Activated T-helper 1 cell treated with anti-CD3 and anti-CD28 coated beads, Interleukin-2, amount 50 U/mL, for 16 hours (primary cell): Measurements from ENCODE around the gene RTKN2.

Experiments
- DNase-seq, 2 donors: peaks; one replicate each; pipeline ENCODE4 v3.0.0-alpha.2; 2020; ENCODE audit warnings: low read depth in 1 of 2, low spot score in 1 of 2

The RTKN2 gene

DNA sequence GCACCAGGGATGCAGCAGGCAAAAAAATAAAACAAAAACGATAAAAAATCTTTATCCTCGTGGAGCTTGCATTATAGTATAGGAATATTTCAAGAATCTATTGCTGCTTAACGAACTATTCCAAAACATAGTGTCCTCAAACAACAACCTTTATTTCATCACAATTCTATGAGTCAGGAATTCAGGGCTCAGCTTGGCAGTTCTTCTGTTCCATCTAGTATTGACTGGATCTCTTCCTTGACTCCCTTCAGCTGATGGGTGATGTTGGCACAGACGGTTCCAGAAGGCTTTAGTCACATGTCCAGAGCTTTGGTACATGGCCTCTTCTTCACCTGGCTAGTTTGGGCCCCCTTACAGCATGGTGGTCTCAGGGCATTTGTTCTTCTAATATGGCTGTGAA lies 88.0 kb downstream of the RTKN2 start:
- no peak for DNase-seq

DNA sequence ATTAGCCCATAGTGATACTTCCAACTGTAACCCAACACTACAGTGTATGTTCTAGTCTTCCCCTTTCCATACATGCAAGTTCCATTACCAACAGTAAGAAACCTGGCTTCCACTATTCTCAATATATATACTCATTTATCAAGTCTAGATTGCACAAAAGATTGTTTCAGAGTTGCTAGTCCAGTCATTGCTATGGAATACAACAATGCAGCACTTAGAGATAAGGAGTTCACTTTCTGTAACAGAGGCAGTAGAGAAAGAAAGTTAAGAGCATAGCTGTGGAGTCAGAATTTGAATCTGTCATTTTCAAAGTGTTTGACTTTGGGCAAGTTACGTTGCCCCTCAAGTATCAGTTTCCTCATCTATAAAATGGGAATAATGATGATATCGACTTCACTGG lies 90.1 kb downstream of the RTKN2 start:
- DNase-seq, result no peak

DNA sequence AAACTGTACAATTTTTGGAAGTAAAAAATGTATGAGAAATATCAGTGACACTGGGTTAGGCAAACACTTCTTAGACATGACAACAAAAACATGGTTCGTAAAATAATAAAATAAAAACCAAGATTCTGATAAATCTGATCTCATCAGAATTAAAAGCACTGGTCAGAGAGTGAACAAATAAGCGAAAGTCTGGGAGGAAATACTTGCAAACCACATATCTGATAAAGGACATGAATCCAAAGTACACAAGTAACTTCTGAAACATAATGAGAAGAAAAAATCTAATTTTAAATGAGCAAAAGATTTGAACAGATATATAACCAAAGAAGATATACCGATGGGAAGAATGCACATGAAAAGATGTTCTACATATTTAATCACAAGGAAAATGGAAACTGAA lies 91.5 kb downstream of the RTKN2 start:
- no peak for DNase-seq

DNA sequence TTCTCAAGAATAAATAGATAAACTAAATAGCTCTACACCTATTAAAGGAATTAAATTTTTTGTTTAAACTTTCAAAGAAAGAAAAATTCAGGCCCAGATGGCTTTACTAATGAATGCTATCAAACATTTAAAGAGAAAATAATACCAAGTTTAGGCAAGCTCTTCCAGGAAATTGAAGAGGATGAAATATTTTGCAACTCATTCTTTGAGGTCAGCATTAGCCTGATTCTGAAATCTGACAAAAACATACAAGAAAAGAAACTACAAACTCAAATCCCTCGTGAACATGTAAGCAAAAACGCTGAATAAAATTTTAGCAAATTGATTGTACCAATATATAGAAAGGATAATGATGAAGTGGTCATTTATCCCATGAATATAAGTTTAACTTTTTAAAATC lies 93.4 kb downstream of the RTKN2 start:
- DNase-seq, result no peak

DNA sequence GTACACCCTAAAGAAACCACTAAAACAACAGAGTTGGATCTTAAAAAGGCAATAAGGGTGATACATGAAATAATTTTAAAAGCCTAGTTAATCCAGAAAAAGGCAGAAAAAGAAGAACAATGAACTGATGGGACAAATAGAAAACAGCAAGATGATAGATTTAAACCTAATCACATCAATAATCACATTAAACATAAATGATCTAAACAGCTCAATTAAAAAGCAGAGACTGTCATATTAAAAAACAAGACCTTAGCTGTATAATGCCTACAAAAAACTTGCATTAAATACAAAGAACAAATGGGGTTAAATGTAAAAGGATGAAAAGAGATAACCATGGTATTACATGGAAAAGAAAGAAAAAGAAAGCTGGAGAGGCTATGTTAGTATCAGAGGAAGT lies 96.2 kb downstream of the RTKN2 start:
- no peak for DNase-seq

DNA sequence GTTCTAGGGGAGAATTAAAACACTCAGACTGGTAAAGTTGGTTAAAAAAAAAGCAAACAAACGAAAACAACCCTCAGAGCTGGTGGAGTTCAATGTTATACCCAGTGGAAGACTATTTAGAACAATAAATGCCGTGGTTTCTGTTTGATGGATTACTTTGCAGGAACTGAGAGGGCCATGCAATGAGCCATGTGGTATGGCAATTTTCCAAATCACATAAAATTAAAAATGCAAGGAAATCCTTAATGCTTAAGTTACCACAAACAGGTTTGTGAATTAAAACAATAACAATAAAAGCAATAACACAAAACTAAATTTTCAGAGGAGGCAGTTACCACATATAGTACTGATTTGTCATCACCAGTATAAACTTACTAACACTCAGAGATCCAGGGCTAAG lies 96.9 kb downstream of the RTKN2 start:
- no peak for DNase-seq

DNA sequence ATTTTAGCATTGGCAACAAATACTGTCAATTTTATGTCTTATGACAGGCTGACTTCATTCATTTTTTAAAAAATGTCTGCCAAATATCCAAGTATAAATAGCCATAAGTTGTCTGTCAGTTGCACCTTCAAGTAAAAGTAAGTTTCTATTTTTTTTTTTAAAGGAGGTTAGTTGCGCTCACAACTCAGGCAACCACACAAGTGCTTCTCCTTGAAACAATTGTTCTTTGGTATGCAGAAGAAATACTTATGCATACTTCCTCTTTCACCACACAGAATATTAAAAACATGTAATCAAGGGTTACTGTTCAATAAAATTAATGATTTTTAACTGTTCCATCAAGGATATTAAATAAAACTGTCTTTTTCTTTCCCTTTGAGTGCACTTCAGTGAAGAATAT lies 97.9 kb downstream of the RTKN2 start:
- DNase-seq, result no peak

DNA sequence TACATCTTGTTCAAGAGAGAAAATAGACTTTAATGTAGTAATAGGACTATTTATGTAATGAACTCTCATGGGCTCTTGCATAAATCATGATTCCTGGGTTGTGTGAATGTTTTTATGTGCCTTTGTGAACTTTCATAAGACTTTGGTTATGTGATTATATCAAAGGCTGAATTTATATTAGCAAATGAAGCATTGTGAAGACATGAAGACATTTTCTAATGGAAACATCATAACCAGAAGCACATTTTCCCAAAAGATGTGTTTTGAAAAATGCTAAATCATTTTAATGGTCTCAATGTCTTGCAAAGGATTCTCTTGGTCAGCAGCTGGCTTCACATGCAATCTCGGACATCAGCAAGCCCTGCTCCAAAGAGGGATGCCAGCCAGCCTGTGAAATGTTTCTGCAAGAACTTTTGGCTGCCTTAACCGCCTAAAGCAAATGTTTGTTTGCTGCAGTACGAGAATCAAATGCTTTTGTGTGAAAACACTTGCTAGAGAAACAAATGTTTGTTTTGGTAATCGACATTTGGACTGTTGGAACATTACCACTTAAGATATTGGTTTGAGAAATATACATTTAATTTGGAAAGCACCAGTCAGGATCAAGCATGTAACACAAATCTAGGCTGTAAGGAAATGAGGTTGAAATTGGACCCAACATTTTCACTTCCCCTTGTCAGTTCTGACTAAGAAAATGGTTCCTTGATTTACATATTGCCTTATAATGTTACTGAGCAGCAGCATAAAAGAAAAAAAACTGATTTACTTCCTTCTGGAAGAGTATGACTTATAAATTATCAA lies 102.1 kb downstream of the RTKN2 start:
- no peak for DNase-seq

DNA sequence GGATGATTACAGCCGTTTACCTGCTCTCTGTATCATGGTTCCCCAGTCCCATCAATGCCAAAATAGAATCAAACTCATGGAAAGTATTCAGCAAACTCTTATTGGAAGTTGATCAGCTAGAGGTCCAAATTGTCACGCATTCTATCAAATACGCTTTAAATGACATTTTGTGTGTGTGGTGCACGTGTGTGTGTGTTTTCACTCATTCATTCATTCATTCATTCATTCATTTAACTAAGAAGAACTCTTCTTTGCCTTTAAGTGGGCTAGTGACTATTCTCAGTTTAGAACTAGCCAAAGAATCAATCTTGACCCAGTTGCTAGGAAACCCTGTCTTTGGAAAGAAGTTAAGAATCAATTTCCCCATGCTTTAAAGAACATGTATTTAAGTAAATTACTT lies 102.8 kb downstream of the RTKN2 start:
- DNase-seq, result no peak

DNA sequence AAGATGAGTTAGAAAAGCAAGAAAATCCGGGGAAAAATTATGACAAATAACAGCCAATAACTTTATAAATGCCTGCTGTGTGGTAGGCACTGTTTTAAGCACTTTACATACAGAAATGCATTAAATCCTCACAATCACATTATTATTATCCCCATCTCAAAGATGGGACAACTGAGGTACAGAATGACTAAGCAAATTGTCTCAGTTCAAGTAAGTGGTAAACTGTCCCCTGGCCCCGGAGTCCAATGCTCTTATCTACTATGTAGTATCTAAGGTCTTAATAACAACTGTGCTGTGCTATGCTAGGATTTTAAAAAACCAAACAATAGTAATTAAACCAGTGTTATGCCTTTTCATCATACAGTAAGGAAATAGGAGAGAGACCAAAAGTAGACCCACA lies 105.6 kb downstream of the RTKN2 start:
- no peak for DNase-seq

DNA sequence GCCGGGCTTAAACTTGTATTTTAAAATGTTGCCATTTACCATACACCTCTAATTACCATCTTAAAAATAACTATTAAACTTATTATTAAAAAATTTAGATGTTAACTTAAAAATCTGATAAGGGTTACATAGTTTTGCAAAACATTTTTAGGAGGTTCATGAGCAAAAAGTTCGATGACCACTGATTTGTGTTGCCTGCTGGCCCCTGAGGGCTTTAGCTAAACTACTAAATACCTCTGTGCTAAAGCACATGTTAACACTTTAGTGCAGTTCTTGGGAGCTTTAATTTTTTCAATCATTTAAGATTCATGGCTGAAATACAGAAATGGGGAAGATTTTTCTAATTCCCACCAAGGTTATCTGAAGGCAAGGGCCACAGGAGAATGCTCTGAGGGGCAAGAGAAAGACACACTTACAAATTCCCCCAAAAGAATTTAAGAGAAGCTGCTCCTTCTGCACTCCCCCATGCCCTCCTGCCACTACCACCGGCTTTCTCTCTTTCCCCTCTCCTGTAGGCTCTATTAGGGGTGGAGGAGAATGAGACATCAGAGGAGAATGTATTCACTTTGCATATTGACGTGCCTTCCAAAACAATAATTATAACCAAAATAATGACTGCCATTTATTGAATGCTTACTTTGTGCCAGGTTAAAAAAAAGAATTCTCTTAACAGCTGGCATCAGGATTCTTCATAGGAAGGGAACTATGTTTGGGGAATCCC lies 106.2 kb downstream of the RTKN2 start:
- DNase-seq, result no peak

DNA sequence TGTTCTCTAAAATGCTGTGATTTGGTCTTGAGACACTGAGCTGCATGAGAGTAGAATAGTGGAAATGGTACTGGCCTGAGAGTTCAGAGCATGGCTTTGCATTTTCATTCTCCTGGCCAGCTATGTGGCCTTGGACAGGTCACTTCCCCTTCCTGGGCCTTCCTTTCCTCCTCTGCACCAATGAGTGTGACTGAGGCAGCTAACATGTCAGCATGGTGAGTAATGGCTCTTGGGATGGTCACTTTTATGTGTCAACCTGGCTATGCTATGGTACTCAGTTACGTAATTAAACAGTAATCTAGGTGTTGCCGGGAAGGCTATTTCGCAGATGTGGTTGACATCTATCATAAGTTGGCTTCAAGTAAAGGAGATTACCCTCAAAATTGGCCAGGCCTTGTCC lies 109.3 kb downstream of the RTKN2 start:
- no peak for DNase-seq

DNA sequence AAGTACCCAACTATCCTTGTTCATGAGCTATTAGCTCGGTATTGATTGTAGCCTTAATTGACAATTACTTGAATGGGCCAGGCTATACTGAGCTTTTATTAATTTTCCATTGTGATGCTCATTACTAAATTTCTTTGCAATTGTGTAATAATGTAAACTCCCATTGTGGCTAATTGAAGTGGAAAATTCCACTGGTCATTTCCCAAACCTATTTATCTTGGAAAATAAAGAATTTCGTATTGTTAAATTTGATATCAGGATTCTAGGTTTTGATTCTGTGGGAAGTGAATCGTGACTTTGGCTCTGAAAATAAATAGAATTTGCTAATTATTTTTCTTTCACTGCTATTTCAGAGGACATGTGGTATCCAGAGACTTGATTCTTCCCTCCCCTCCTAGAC lies 111.0 kb downstream of the RTKN2 start:
- DNase-seq, result no peak

DNA sequence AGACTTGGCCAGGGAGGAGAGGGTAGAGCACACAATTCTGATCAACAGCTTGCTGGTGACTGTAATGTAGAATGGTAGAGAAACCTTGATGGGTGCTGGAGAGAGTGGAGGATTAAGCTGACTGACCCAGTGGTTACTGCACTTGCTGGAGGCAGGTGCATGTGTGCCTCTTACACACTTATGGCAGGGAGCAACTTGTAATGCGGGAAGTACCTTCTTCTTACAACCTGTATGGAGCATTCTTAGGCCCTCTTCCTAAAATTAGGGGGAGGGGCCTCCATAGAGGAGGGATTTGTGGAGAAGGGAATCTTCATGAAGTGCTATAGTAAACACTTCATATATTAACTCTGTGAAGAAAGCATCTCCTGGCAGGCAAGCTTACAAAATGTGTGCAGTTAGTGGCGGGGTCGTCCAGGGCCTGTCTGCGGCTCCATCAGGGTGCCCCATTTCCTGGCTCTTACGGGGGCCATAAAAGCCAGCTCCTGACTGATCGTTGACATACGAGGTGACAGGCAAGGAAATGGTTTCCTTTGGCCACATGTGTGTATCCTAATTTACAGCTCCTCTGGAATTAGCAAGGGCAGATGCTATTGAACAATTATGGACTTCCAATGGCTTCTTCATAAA lies 113.5 kb downstream of the RTKN2 start:
- no peak for DNase-seq

DNA sequence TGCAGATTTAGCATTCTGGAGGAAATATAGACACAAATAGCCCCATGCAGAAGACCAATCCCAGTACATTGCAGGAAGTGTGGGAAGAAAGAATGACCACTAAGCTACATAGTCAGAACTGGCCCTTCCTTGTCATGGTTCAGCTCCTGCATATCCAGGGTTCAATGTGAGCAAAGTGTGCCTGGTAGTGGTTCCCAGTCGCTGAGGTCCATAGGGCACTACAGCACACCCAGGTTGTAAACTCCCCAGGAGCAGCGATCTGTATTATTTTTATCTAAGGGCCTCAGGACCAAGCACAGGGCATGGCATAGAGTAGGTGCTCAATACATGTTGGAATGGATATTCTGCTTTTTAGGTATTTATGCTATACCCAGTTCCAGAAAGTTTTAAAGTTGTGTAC lies 114.4 kb downstream of the RTKN2 start:
- no peak for DNase-seq

DNA sequence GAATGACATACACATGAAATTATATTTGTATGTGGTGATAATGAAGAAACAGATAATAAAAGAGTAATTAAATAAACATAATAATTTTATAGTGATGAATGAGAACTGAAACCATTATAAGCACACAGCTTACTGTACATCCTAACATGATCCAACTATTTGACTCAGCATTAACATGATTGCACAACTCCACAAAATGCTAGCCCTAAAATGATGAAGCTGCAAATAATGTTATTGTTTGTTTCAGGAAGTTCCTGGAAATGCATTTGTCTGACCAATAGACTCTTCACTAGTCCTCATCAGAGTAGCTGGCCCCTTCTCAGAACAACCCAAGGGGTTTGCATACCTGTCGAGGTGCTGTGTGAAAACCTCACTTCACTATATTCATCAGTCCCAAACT lies 115.5 kb downstream of the RTKN2 start:
- no peak for DNase-seq

DNA sequence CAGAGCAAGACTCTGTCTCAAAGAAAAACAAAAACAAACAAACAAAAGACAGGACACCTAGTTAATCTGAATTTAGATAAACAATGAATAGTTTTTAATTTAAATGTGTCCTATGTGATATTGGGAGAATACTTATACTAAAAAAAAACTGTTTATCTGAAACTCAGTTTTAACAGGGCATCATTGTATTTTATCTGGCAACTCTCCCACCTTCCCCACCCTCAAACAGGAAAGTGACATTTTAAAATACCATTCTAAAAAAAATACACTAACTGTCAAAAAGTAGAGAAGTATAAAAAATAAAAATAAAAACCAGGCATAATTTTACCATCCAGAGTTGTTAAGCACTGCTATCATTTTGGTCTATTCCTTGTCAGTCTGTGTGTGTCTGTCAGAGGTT lies 119.0 kb downstream of the RTKN2 start:
- no peak for DNase-seq

DNA sequence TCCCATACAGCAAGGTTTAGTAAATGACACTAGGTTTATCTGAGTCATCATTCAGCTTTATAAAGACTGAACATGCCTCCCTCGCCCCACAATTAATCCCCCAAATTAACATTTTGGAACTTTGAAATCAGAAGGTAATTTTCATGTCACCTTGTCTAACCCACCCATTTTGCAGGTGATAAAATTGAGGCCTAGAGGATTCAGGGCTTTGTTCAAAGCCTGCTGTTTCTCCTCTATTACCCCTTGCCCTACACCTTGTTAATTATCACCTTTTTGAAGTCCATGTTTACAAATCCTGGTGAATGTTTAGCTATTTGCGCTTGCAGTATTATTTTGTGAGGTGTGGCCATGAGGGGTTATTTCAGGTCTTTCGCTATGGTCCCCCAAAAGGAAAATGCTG lies 120.5 kb downstream of the RTKN2 start:
- no peak for DNase-seq

DNA sequence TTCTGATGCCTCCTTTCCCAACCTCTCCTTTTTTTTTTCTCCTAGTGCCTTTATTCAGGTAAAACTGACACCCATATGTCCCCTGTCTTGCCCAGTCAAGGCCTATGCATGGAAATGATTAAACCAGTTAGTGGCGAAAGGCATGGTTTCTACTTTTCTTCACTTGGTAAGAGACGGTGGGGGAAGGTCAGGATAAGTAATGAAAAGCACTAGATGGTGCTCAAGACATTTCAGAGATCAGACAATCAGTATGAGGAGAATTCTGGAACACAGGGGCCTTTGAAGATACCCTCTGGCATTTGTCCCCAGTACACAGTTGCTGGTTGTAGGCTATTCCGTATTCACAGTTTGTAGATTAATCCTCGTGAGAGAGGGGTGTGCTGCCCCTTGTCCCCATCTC lies 121.2 kb downstream of the RTKN2 start:
- no peak for DNase-seq

DNA sequence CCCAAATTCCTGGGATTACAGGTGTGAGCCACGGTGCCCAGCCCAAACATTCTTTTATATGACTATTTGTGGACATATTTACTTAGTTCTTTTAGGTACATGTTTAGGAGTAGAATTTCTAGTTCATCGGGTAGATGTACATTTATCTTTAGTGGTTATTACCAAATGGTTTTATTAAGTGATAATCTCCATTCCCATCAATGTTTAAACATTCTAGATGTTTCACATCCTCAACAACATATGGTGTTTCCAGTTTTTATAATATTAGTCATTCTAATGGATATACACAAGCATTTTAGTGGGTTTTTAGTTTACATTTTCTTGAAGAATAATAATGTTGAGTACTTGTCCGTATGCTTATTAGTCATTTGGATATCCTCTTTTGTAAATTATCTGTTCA lies 131.7 kb downstream of the RTKN2 start:
- DNase-seq, result no peak

DNA sequence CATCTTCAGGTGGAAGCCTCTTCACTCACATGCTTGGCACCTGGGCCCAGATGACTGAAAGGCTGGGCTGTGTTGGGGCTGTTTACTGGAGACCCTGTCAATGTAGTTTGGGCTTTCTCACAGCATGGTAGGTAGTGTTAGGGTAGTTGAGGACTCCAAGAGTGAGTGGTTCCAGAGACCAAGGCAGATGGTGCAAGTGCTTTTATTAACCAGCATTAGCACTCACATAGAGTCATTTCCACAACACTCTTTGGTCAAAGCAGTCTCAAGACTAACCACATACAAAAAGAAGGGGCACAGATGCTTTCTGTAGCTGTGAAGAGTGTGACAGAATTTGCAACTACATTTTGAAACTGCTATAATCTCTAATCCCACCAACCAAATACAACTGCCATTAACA lies 135.0 kb downstream of the RTKN2 start:
- no peak for DNase-seq
